NCI-H1092 treated with DMSO at 0.1 percent for 48 hours (cell line): ENCODE data around the gene FBLN2.

Experiments used
- DNase-seq: peaks from one replicate; lab custom pipeline; 2025; lab: John Stamatoyannopoulos, UW

The FBLN2 gene

GRCh38 chr3:13624671-13625125, 75.8 kb downstream of the FBLN2 start:
- DNase-seq: no peak

- DNase-seq: no peak
Observed at GRCh38 chr3:13626396-13626795, 77.5 kb downstream of the FBLN2 start.

DNA sequence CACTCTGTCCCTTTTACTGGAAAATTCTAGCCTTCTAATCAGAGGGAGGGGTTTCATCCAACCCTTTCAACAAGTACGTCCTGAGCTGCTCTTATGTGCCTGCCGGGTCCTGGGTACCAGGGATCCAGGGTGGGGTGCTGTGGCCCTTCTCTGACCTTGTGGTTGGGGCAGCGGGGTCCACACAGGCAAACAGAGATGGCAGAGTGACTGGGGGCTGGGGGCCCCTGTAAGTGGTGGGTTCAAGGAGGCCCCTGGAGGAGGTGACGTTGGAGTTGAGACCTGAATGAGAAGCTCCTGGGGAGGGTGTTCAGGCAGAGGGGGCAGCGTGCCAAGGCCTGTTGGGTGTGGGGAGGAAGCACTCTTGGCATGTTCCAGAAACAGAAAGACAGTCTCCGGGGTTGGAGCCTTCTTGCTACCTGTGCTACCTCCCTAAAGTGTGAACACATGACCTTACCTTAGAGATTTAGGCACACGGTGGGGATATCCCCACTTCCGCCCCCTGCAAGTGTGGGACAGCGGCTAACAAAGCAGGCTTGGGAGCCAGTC, 78.1 kb downstream of the FBLN2 start:
- DNase-seq: no peak

- DNase-seq: no peak
Observed at GRCh38 chr3:13627681-13628080, 78.8 kb downstream of the FBLN2 start.

- no peak for DNase-seq
Observed at GRCh38 chr3:13628432-13628831, 79.5 kb downstream of the FBLN2 start.

GRCh38 chr3:13628841-13629551, 80.1 kb downstream of the FBLN2 start:
- DNase-seq: no peak

DNA sequence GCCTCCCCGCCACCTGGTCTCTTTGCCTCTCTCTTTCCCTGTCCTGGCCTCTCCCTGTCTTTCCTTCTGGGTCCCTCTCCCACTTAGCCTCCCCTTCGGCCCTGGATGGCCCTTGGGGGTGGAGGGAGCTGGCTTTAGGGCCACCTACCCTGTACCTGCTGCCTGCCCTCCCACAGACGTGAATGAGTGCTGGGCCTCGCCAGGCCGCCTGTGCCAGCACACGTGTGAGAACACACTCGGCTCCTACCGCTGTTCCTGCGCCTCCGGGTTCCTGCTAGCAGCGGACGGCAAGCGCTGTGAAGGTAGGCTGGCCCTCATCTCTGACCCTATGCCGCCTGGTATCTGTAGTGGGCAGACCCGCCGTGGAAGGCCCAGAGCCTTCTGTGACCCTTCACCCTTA, 80.7 kb downstream of the FBLN2 start:
- DNase-seq: no peak

DNA sequence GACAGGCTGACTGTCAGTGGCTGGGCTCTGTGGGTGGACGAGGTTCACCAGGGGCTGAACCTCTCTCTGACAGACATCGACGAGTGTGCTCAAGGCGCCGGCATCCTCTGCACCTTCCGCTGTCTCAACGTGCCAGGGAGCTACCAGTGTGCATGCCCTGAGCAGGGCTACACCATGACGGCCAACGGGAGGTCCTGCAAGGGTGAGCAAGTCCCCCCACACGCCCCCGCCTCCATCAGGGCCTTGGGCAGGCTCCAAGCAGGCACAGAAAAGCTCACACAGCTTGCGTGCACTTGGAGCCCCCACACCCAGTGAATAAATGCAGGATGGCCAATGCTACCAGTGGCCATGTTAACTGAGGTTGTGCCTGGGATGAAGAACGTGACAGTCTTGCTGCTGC, 82.3 kb downstream of the FBLN2 start:
- no peak for DNase-seq

GRCh38 chr3:13633176-13633575, 84.3 kb downstream of the FBLN2 start:
- DNase-seq: no peak

DNA sequence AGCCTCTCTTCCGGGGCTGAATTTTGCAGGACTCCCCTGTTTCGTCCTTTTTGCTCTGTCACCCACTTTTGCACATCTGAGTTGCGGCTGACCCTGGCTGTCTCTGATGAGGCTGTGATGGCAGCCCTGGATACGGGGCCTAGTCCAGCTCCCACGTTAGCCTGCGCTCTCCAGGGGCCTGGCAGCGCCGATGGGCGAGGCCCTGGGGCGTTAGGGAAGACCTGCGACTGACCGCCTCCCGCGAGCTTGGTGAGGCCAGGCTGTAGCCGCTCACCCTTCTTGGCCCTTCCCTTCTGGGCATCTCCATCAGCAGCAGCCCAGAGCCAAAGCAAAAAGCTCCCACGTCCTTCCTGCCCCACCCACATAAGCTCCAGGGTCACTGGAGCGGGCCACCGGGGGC, 85.2 kb downstream of the FBLN2 start:
- no peak for DNase-seq

GRCh38 chr3:13634615-13635014, 85.7 kb downstream of the FBLN2 start:
- no peak for DNase-seq

DNA sequence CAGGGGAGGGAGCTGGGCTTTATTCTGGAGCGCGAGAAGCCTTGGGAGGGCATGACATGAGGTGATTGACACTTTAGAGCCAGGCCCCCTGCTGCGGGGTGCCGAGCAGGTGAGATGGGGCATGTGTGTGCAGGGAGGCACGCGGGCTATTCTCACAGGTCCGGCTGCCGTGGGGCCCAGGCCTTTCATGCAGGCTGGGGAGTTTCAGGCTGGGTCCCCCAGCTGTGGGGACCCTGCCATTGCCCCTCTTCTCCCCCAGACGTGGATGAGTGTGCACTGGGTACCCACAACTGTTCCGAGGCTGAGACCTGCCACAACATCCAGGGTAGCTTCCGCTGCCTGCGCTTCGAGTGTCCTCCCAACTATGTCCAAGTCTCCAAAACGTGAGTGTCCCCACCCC, 87.3 kb downstream of the FBLN2 start:
- DNase-seq: no peak

DNA sequence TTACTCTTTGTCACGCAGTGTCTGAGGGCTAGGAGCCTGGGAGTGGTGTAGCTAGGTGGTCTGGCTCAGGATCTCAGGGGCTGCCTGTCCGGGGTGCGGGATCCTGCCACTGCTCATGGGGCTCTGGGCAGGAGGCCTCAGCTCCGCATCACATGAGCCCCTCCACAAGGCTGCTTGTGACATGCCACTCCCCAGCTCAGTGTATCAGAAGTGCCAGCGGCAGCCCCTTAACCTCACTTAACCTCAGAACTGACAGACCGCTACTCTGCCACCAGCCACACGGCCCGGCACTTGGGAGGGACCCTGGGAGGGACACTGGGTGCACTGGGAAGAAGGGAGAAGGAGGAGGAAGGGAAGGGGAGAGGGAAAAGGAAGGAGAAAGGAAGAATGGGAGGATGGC, 87.9 kb downstream of the FBLN2 start:
- no peak for DNase-seq

DNA sequence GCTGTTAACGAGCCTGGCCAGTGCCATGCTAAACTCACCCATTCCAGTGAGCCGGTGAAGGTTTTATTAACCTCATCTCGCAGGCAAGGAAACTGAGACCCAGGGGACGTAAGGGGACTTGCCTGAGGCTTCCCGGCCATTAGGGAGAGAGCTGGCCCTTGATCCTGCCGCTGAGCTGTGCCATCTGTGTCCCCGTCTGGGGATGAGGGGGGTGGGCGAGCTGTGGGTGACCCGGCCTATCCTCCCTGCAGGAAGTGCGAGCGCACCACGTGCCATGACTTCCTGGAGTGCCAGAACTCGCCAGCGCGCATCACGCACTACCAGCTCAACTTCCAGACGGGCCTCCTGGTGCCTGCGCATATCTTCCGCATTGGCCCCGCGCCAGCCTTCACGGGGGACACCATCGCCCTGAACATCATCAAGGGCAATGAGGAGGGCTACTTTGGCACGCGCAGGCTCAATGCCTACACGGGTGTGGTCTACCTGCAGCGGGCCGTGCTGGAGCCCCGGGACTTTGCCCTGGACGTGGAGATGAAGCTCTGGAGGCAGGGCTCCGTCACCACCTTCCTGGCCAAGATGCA, 88.5 kb downstream of the FBLN2 start:
- no peak for DNase-seq

- DNase-seq: no peak
Observed at GRCh38 chr3:13637953-13638352, 89.0 kb downstream of the FBLN2 start.

- no peak for DNase-seq
Observed at GRCh38 chr3:13638927-13639326, 90.0 kb downstream of the FBLN2 start.

DNA sequence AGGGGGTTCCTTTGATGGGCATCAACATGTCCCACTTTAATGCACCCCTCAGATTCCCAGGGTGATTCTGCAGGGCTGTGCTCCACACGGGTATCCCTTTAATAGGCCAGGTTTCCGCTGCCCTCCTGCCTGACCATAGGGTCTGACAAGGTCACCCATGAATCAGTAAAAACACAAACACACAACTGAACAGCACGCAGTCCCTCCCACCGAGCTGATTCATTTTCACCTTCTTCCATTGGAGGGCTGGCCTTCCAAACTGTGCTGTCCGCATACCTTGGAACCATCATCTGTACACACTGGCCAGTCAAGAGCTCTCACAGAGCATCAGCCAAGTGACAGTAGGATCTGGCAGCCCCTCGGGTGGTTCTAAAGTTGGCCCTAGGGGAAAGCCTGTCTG, 93.7 kb downstream of the FBLN2 start:
- DNase-seq: no peak

DNA sequence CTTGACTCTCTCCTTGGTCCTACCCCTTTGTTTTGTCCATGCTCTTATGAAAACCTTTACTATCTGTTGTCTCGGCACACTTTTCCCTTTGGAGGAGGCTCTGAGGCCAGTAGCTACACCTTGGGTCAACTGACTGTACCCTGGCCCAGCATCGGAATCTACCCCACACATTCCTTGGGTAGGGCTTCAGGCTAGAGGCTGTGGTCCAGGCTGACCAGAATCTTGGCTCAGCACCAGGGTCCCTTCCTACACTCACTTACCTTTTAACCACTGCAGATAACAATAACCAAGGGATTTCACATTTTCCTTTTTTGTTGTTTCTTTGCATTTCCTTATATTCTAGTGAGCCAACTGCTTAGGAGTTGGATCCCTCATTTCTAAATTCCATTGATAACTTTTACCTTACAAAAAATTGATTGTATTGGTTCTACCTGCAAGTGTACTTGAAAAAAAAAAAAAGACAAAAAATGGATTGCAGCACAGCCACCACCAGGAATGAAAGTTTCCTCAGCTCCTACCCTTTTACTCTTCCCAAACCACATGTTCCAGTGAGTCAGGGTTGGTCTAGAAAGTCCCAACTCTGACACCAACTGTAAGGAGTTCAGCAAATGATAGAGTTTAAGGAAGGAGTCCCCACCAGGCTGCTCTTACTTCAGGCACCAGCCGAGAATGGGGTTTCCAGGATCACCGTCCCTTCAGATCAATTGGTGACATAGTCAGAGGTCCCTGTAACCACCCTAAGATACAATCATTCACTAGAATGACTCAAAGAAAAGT, 95.6 kb downstream of the FBLN2 start:
- DNase-seq: no peak

GRCh38 chr3:13645801-13646637, 97.1 kb downstream of the FBLN2 start:
- DNase-seq: no peak

DNA sequence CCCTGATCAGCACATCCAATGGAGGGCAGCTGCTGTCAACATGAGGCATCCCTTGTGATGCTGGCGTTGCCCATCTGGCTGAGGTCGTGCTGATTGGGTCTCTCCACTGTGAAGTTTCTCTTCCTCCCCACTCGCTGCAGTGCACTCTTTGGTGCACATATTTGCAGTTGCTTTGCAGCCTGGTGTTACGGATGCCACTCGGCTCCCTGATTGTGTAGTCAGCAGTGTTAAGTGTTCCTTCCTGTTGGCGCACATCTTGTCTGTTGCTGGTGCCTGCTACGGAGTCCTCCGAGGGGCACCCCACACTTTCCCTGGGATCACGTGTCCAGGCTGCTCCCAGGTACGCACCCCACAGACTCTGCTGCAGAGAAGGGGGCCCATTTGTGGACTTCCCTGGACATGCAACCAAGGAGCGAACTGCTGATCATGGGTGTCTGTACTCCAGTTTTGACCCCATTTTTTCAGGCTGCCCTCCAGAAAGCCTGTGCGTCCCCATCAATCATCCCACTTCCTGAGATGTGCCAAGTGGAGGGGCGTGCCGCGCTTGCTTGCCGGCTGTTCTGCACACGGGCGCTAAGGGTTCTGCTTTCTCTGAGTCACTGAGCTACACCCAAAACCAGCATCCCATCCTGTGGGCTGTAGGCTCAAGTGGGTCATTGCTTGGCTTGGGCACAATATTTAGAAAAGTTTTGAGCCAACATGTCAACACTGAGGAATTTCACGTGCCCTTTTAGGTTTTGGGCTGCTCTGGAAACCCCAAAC, 98.6 kb downstream of the FBLN2 start:
- DNase-seq: no peak
